Measurements from ENCODE around the gene DAZAP2.
A peak's percentile ranks its signal among the peaks of the same experiment; 100 is the strongest.
"Not testable (repeated sequence)": the region's sequence is repeated elsewhere in the genome, so short reads cannot be mapped to it uniquely, and the experiment has no call there.

The DAZAP2 gene

GRCh38 chr12:51217968-51218606, 20.5 kb upstream of the DAZAP2 start, which contains the start of gene POU6F1:
POU6F1 (minus strand) TSS chr12:51218062; CDS start chr12:51206836, 11,226 bp downstream.
- peak; percentile 12 for DNase-seq

- DNase-seq: no peak
Observed at GRCh38 chr12:51218607-51219161, 19.9 kb upstream of the DAZAP2 start.

GRCh38 chr12:51219322-51219721, 19.3 kb upstream of the DAZAP2 start:
- DNase-seq: no peak

- DNase-seq: not testable (repeated sequence)
Observed at GRCh38 chr12:51219857-51220256, 18.8 kb upstream of the DAZAP2 start.

- no peak for DNase-seq
Observed at GRCh38 chr12:51222461-51222860, 16.2 kb upstream of the DAZAP2 start.

GRCh38 chr12:51224625-51225024, 14.0 kb upstream of the DAZAP2 start:
- no peak for DNase-seq

- DNase-seq: no peak
Observed at GRCh38 chr12:51225234-51225633, 13.4 kb upstream of the DAZAP2 start.

- DNase-seq: no peak
Observed at GRCh38 chr12:51225771-51226170, 12.9 kb upstream of the DAZAP2 start.

- DNase-seq: not testable (repeated sequence)
Observed at GRCh38 chr12:51227112-51227511, 11.5 kb upstream of the DAZAP2 start.

- no peak for DNase-seq
Observed at GRCh38 chr12:51227962-51228361, 10.7 kb upstream of the DAZAP2 start.

GRCh38 chr12:51229116-51229809, 9.4 kb upstream of the DAZAP2 start:
- no peak for DNase-seq

GRCh38 chr12:51232642-51233041, 6.0 kb upstream of the DAZAP2 start:
- DNase-seq: no peak

GRCh38 chr12:51234530-51234929, 4.1 kb upstream of the DAZAP2 start:
- DNase-seq: no peak

GRCh38 chr12:51238037-51238509, 553 bp upstream of the DAZAP2 start:
- no peak for DNase-seq

GRCh38 chr12:51240971-51241370, 2.3 kb downstream of the DAZAP2 start:
- DNase-seq: no peak

- no peak for DNase-seq
Observed at GRCh38 chr12:51242120-51242519, 3.5 kb downstream of the DAZAP2 start.

GRCh38 chr12:51242876-51243275, 4.2 kb downstream of the DAZAP2 start:
- DNase-seq: no peak

- DNase-seq: no peak
Observed at GRCh38 chr12:51244269-51244668, 5.6 kb downstream of the DAZAP2 start.

GRCh38 chr12:51245476-51246253, 7.0 kb downstream of the DAZAP2 start:
- DNase-seq: no peak

GRCh38 chr12:51246254-51246853, 7.7 kb downstream of the DAZAP2 start:
- no peak for DNase-seq

GRCh38 chr12:51247523-51248206, 9.0 kb downstream of the DAZAP2 start:
- no peak for DNase-seq

GRCh38 chr12:51253276-51253675, 14.7 kb downstream of the DAZAP2 start:
- no peak for DNase-seq
